HG02885 (cell line): Measurements from ENCODE around the gene CHD9NB.
A peak's percentile ranks its signal among the peaks of the same experiment; 100 is the strongest.

Source experiments
- ATAC-seq: cut with Tn5 transposase; IDR thresholded peaks from one replicate; pipeline ENCODE4 v1.9.1; 2021; ENCODE audit warnings: mild to moderate bottlenecking; ENCODE audit not compliant: unreplicated experiment, poor library complexity

The CHD9NB gene

GRCh38 chr16:53052519-53053501, at the start of gene CHD9NB:
Gene CHD9NB, minus strand, starts transcription at chr16:53052897. Its CDS starts 8,739 bp downstream, at chr16:53044158.
- no peak for ATAC-seq

GRCh38 chr16:53100889-53101288, 48.2 kb upstream of the CHD9NB start:
- no peak for ATAC-seq

- no peak for ATAC-seq
Observed at GRCh38 chr16:53100131-53100748, 47.5 kb upstream of the CHD9NB start.

DNA sequence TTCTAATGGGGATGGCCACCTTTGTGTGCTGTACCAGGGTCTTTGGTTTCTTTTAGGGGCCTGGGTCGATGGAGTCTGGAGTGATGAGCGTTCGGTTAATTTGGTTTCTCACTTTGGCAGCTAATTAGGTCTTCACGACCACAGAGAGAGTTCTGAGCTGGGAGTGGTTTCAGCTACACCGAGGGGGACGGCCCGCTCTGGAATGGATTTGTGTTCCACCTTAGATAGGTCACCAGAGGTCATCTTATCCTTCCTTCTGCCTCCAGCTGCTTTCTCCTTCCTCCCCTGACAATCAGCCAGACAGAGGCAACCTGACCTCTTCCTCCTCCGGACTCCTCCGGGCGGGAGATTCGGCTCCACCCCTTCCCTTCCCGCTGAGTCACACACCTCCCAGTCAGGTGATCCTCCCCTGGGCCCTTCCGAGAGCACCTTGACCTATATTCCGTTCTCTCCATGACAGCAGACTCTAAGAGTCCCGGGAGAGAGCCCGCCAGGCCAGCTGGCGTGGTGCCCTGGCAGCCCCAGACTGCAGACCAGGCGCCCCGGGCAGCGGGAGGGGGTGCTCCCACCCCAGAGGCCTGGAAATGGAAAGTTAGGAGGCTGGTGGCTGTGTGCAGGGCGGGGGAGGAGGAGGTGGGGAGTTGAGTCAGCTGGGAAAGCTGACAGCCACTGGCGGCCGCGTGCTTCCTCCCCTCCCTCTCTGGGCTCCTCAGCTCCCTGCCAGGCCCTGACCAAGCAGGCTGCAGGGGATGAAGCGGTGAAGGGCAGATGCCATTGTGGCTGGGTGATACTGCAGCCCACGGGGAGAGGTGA, 46.8 kb upstream of the CHD9NB start:
- ATAC-seq = peak; percentile 50

DNA sequence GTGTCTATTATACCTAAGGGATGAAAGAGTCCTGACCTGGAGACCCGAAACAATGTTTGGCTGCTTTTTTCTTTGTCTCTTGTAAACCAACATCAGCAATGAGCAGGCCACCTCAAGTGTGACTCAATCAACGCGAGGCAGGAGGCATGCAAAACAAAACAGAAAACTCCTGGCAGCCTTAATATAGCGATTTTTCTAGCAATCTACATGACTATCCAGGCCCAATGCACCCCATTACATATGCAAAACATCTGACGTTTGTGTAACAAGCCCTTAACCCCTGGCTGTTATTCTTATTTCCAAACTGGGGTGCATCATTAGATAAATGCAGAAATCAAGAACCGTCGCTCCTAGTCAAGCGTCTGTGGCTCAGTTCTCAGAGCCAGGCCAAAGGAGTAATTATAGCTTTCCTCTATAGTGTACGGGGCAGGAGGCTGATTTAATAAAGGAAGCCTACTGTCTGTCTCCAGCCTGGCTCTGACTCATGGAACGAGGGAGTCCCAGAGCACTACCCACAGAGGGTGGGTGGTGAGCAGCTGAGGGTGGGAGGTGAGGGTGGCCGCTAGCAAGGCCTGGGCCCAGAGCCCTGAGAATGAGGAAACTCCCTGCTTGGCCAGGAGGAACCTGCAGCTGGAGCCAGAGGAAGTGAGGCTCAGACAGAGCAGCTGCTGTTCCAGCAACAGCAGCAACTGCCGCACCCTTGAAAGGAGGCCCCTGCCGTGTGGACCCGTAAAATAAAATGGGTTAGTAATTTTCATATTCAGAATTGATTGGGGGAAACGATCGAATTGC, 46.0 kb upstream of the CHD9NB start:
- peak; percentile 67 for ATAC-seq

GRCh38 chr16:53097190-53097589, 44.5 kb upstream of the CHD9NB start:
- ATAC-seq = no peak

DNA sequence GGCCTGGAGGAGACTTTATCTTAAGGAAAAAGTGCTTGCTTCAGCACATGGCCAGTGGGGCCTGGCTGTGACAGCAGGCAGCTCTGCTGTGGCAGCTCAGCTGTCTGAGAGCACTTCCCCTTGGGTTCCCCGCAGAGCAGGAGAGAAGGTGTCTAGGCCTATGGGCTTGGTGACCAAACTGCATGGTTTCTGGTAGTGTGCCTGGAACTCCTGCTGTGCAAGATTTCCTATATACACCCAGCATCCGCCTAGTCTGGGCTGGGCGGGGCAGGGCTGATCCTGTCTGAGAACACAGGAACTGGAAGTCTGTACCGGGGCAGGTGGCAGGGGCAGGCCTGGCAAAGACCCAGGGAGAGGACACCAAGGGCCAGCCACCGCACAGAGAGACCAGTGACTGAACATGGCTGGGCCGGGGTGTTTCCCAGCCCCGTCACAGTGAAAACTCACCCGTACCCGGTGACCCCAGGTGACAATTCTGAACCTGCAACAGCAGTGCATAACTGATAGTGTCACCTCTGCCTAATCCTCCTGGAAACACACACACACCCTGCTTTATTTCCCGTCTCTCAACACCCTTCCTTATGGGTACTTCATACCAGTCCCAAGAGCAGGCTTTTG, 41.4 kb upstream of the CHD9NB start:
- peak; percentile 52 for ATAC-seq

DNA sequence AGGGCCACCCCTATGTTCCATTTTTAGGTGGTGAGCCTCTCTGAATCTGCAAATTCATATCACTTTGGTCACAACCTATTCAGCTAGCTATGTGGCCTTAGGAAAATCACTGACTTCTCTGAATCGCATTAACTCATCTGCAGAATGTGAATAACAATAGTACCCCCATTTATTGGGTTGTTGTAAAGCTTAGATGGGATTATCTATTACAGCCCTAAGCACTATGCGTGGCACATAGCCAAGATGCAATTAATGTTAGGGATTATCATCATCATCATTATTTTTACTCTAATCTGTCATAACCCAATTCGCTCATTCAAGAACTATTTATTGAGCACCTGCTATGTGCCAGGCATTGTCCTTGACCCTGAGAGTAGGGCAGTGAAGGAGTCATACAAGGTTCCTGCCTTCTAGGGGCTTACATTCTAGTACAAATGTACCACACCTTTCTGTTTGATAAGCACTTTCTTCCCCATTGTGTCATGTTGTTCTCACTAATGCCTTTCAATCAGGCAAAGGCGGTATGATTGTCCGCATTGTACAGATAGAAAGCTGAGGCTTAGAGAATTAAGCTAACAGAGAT, 40.6 kb upstream of the CHD9NB start:
- ATAC-seq = no peak

GRCh38 chr16:53092284-53092683, 39.6 kb upstream of the CHD9NB start:
- no peak for ATAC-seq

DNA sequence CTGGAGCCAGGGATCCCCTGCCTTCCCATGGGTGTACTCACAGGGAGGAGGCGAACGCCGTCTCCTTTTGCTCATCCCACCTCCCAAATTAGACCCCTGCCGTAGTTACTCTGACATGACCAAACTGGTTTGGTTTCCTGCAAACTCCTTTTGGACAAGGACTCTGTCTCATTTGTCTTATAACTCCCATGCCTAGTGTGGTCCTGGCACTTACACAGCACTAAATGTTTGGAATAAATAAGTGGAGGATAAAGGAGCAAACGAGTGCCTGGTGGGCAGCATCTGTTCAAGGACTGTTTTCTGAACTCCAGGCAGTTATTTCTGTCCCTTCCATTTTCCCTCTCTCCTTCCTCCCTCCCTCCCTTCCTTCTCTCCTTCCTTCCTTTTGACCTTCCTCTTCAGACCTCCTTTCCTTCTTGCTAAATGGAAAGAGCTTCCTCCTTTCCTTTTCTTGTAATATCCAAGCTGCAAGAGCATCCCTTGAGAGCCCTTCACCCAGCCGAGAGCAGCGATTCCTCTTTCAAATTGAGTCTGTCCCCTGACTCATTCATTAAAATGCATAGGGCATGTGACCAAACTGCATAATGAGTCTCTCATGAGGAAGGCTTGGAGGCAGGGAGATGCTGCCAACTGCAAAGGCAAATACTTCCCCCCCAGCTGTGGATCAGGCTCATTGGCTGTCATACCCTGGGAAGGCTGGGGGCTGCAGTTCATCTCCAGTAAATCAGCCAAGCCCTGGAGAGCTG, 38.9 kb upstream of the CHD9NB start:
- ATAC-seq = peak; percentile 61

DNA sequence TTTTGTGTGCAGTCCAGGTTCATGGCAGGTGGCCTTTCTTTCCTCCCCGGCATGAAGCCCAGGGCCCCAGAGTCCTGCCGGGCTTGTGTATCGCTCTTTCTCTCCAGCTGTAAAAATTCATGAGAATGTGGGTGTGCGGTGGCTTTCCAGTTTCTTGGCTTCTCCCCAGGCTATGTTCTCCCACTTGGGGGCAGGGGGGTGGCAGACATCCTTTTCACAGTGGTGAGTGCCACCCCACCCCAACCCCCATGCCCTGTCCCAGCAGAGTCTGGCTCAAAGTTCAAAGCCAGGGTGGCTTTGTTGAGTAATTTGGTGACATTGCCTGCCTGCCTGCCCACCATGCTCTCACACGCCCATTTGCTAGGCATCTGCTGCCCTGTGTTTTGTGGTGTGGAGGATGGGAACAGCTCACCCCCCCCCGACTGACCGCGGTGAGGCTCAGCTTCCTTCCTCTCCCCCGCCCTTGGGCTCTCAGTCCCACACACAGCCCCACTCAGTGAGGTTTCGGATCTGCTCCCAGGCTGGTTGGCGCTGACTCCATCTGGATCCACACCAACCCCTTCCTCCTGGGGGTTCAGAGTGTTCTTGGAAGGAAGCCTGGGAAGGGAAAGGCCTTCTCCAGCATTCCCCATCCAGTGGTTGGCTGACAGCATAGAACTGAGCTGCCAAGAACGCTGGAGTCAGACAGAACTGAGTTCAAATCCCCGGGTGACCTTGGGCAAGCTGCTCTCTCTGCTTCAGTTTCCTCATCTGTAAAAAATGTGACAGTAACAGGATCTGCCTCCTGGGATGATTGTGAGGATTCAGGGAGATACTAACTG, 38.1 kb upstream of the CHD9NB start:
- ATAC-seq = peak; percentile 56

GRCh38 chr16:53090286-53090590, 37.5 kb upstream of the CHD9NB start:
- no peak for ATAC-seq

DNA sequence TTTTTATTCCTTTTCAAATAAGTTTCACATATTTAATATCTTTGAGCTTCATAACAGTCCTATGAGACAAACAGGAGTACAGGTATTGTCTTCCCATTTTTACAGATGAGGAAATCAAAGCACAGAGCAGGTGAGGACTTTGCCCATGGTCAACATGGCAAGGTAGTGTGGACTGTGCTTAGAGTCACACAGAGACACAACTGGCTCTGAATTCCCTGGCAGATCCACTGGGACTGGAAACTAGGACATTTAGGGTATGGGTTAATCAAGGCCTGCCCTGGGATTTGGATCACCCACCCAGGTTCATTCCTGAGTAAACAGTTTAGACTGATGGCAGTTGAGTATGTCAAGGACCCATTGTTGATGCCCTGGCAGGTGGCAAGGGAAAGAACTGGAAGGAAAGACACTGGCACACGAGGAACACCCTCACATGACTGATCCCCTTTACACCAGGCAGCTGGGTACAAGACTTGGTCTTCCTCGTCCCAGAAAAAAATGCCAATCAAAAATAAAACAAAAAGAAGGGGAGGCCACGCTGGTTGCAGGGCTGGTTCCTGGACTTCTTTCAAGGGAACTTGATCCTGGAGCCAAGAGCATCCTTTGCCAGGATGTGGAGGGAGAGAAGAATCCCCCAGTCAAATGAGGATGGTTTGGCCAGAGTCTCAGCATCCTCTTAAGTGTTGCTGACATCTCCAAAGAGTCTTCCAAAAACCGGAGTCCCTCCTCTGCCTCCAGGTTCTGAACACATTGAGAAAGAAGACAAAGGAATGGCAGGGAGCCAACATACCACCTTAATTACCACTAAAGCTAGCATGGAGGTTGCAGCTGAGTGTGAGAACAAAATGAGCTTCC, 37.0 kb upstream of the CHD9NB start:
- ATAC-seq = no peak

- no peak for ATAC-seq
Observed at GRCh38 chr16:53087101-53087500, 34.4 kb upstream of the CHD9NB start.

- no peak for ATAC-seq
Observed at GRCh38 chr16:53085931-53086421, 33.3 kb upstream of the CHD9NB start.

DNA sequence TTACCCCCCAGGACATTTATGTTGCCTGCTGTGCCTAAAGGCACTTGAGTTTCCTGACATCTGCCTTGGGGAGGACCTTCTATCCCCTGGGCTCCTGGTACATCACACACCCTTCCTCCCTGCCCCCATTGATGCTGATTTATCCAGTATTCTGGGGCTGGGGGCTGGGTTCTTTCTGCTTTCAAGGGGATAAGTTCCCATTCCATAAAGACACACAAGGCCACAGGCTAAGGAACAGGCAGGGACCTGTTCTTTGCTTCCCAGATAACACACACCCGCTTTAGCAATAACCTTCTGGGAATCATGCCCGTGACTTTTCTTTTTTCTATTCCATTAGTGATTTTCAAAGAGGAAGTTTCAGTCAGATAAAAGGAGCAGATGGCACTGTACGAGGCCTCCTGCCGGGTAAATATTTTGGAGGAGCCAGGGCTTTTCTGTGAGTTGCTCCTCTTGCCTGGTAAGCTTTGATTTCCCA, 32.7 kb upstream of the CHD9NB start:
- no peak for ATAC-seq
